Neuronal stem cell (in vitro differentiated cells): ENCODE data around the gene TMEM243.

Experiments
- DNase-seq: peaks from one replicate; pipeline ENCODE4 v3.0.0-alpha.2; 2013; ENCODE audit warnings: low spot score
- H2AFZ ChIP-seq: one replicate; pipeline ENCODE4 v1.6.1; 2013; ENCODE audit warnings: mild to moderate bottlenecking, low read length, inconsistent platforms
- H2AK5ac ChIP-seq: 2 replicates; pipeline ENCODE4 v1.6.1; 2013; ENCODE audit warnings: low read depth, mild to moderate bottlenecking, inconsistent platforms, low read length, moderate library complexity, mixed read lengths
- H2BK120ac ChIP-seq: 2 replicates; pipeline ENCODE4 v1.6.1; 2013; ENCODE audit warnings: low read depth, mild to moderate bottlenecking, inconsistent platforms, low read length, moderate library complexity, mixed read lengths
- H2BK12ac ChIP-seq: one replicate; pipeline ENCODE4 v1.6.1; 2013; ENCODE audit warnings: low read length, inconsistent platforms
- H2BK15ac ChIP-seq: 2 replicates; pipeline ENCODE4 v1.6.1; 2013; ENCODE audit warnings: mild to moderate bottlenecking, low read length, inconsistent platforms, mixed read lengths
- H2BK5ac ChIP-seq: one replicate; pipeline ENCODE4 v1.6.1; 2013; ENCODE audit warnings: inconsistent platforms, mild to moderate bottlenecking, low read length, moderate library complexity
- H3K14ac ChIP-seq: one replicate; pipeline ENCODE4 v1.6.1; 2013; ENCODE audit warnings: low read length, inconsistent platforms
- H3K18ac ChIP-seq: 2 replicates; pipeline ENCODE4 v1.6.1; 2013; ENCODE audit warnings: low read length, inconsistent platforms
- H3K23ac ChIP-seq: 2 replicates; pipeline ENCODE4 v1.6.1; 2013; ENCODE audit warnings: low read depth, mild to moderate bottlenecking, mixed read lengths, low read length, inconsistent platforms; ENCODE audit not compliant: poor library complexity
- H3K27ac ChIP-seq: replicated peaks from 3 replicates; pipeline ENCODE4 v1.5.1; 2013; ENCODE audit warnings: low read length, inconsistent platforms
- H3K27me3 ChIP-seq, 3 experiments: 2 replicates each; pipeline ENCODE4 v1.6.1; 2013; ENCODE audit warnings: low read length in 3 of 3, mild to moderate bottlenecking in 2 of 3, inconsistent platforms in 1 of 3, low read depth in 1 of 3, mixed read lengths in 1 of 3, moderate library complexity in 1 of 3; ENCODE audit not compliant: control insufficient read depth in 3 of 3, insufficient read depth in 3 of 3
- H3K36me3 ChIP-seq, 2 donors: replicated peaks in 1 of 2; 2 replicates each; pipeline ENCODE4 v1.6.1; 2013; ENCODE audit warnings: low read length in 2 of 2; ENCODE audit not compliant: control insufficient read depth in 2 of 2, insufficient read depth in 2 of 2
- H3K4ac ChIP-seq: 2 replicates; pipeline ENCODE4 v1.6.1; 2013; ENCODE audit warnings: inconsistent platforms, mild to moderate bottlenecking, low read length, moderate library complexity
- H3K4me1 ChIP-seq, 2 donors: 1 replicate in 1 of 2; 2 replicates in 1 of 2; pipeline ENCODE4 v1.6.1; 2013; ENCODE audit warnings: low read length in 2 of 2, low read depth in 1 of 2; ENCODE audit not compliant: control insufficient read depth in 2 of 2, insufficient read depth in 1 of 2
- H3K4me2 ChIP-seq: one replicate; pipeline ENCODE4 v1.6.1; 2013; ENCODE audit warnings: mild to moderate bottlenecking, low read length, inconsistent platforms; ENCODE audit not compliant: insufficient read depth, poor library complexity, severe bottlenecking
- H3K4me3 ChIP-seq, 2 donors: 2 replicates each; pipeline ENCODE4 v1.5.1; 2013; ENCODE audit warnings: low read length in 2 of 2, mild to moderate bottlenecking in 2 of 2, inconsistent platforms in 1 of 2, moderate library complexity in 1 of 2
- H3K79me1 ChIP-seq: one replicate; pipeline ENCODE4 v1.6.1; 2013; ENCODE audit warnings: low read depth, mild to moderate bottlenecking, inconsistent platforms, low read length, moderate library complexity
- H3K9ac ChIP-seq: one replicate; pipeline ENCODE4 v1.6.1; 2013; ENCODE audit warnings: mild to moderate bottlenecking, low read depth, low read length, inconsistent platforms; ENCODE audit not compliant: poor library complexity
- H3K9me3 ChIP-seq, 2 donors: replicated peaks in 1 of 2; 2 replicates each; pipeline versions ENCODE3 to v1.6.1; 2013; ENCODE audit warnings: low read length in 2 of 2, mild to moderate bottlenecking in 2 of 2, inconsistent platforms in 1 of 2, low read depth in 1 of 2, mixed read lengths in 1 of 2, moderate library complexity in 1 of 2; ENCODE audit not compliant: control insufficient read depth in 2 of 2, insufficient read depth in 1 of 2
- H4K8ac ChIP-seq: one replicate; pipeline ENCODE4 v1.6.1; 2013; ENCODE audit warnings: low read depth, mild to moderate bottlenecking, inconsistent platforms, low read length, moderate library complexity
- H4K91ac ChIP-seq: one replicate; pipeline ENCODE4 v1.6.1; 2013; ENCODE audit warnings: low read length, low read depth, mild to moderate bottlenecking, inconsistent platforms; ENCODE audit not compliant: poor library complexity
- WGBS, 2 donors: extraction: QIAGEN DNeasy Blood & Tissue Kit; methylation state at CpG; one replicate each; pipeline ENCODE4 v1.1.7; 2013; ENCODE audit warnings: missing lambda C conversion rate in 2 of 2, mixed read lengths in 1 of 2; ENCODE audit not compliant: insufficient read length in 2 of 2, insufficient replicate concordance in 1 of 2; ENCODE audit errors: extremely low coverage in 2 of 2; 5-methylcytosine and 5-hydroxymethylcytosine counted together

The TMEM243 gene

GRCh38 chr7:87213252-87213651 is 6.3 kb downstream of the TMEM243 start:
- Histone ChIP-seq H3K9me3 (peaks cover 4 to 19% of the 10 kb centered on the region in 2 donors), H2BK120ac (no peak overlapping the region), H2AK5ac (no peak overlapping the region), H2BK12ac (no peak overlapping the region), H3K14ac (no peak overlapping the region), H2AFZ (no peak overlapping the region), H3K4me2 (no peak overlapping the region), H3K36me3 (peaks cover 2 to 39% of the 10 kb centered on the region in 2 donors), H2BK15ac (no peak overlapping the region), H3K9ac (no peak overlapping the region), H3K27ac (no peak overlapping the region), H3K4ac (no peak overlapping the region), H3K4me1 (peaks cover 3 to 8% of the 10 kb centered on the region in 2 donors), H3K4me3 (no peak overlapping the region), H4K8ac (no peak overlapping the region), H3K27me3 (no peaks in the 10 kb centered on the region), H2BK5ac (no peak overlapping the region), H3K18ac (no peak overlapping the region), H3K23ac (no peak overlapping the region), H4K91ac (no peak overlapping the region), H3K79me1 (no peaks in the 10 kb centered on the region)
- no CpG with 5 or more reads among the region's 1 CpG for WGBS, 2 donors
- no peak for DNase-seq

- Histone ChIP-seq H2BK15ac (no peak overlapping the region), H3K9me3 (peaks cover 6 to 16% of the 10 kb centered on the region in 2 donors), H3K9ac (no peak overlapping the region), H3K4me1 (peaks cover 1 to 8% of the 10 kb centered on the region in 2 donors), H4K8ac (no peak overlapping the region), H3K14ac (no peak overlapping the region), H3K27ac (no peak overlapping the region), H3K18ac (no peak overlapping the region), H3K27me3 (no peaks in the 10 kb centered on the region), H2BK12ac (no peak overlapping the region), H3K23ac (no peak overlapping the region), H2AFZ (no peak overlapping the region), H3K4me3 (no peak overlapping the region), H4K91ac (no peak overlapping the region), H2BK120ac (no peak overlapping the region), H2BK5ac (no peak overlapping the region), H3K4me2 (no peak overlapping the region), H3K4ac (no peak overlapping the region), H3K36me3 (peaks cover 2 to 32% of the 10 kb centered on the region in 2 donors), H3K79me1 (no peaks in the 10 kb centered on the region), H2AK5ac (no peak overlapping the region)
- DNase-seq = no peak
- whole genome bisulfite sequencing, 2 donors = no CpG with 5 or more reads among the region's 1 CpG
These were observed 7.0 kb downstream of the TMEM243 start for GRCh38 chr7:87212498-87212897.

GRCh38 chr7:87210506-87210905 is 9.0 kb downstream of the TMEM243 start:
- Histone ChIP-seq H4K91ac (no peak overlapping the region), H2BK5ac (no peak overlapping the region), H2BK12ac (no peak overlapping the region), H2BK120ac (no peak overlapping the region), H3K79me1 (peaks cover 2% of the 10 kb centered on the region), H3K9me3 (peaks cover 13 to 31% of the 10 kb centered on the region in 2 donors), H2BK15ac (no peak overlapping the region), H2AFZ (no peak overlapping the region), H4K8ac (no peak overlapping the region), H3K36me3 (peaks cover 5 to 23% of the 10 kb centered on the region in 2 donors), H3K9ac (no peak overlapping the region), H3K27me3 (no peaks in the 10 kb centered on the region), H3K4me1 (peaks cover 1% of the 10 kb centered on the region in 2 donors), H3K18ac (no peak overlapping the region), H3K27ac (no peak overlapping the region), H3K4ac (no peak overlapping the region), H3K14ac (no peak overlapping the region), H3K23ac (no peak overlapping the region), H2AK5ac (no peak overlapping the region), H3K4me2 (no peak overlapping the region), H3K4me3 (no peak overlapping the region)
- no peak for DNase-seq
- WGBS, 2 donors = no CpG with 5 or more reads among the region's 3 CpGs

GRCh38 chr7:87209295-87209924 is 10.1 kb downstream of the TMEM243 start:
- Histone ChIP-seq H3K36me3 (peaks cover 5 to 15% of the 10 kb centered on the region in 2 donors), H3K18ac (no peak overlapping the region), H3K23ac (no peak overlapping the region), H4K8ac (no peak overlapping the region), H2BK5ac (no peak overlapping the region), H3K79me1 (peaks cover 3% of the 10 kb centered on the region), H3K4ac (no peak overlapping the region), H3K4me3 (no peak overlapping the region), H2AFZ (no peak overlapping the region), H3K4me1 (peaks cover 1% of the 10 kb centered on the region in 2 donors), H3K27ac (no peak overlapping the region), H3K4me2 (no peak overlapping the region), H4K91ac (no peak overlapping the region), H3K9ac (no peak overlapping the region), H3K14ac (no peak overlapping the region), H3K9me3 (peaks cover 17 to 41% of the 10 kb centered on the region in 2 donors), H2BK15ac (no peak overlapping the region), H2BK12ac (no peak overlapping the region), H3K27me3 (no peaks in the 10 kb centered on the region), H2AK5ac (no peak overlapping the region), H2BK120ac (no peak overlapping the region)
- WGBS, 2 donors = no CpG with 5 or more reads among the region's 18 CpGs
- no peak for DNase-seq
